Keratinocyte (primary cell): ENCODE data around the gene MX1. TPM values are rescaled to one million over a fixed set of nuclear protein-coding genes. Genes with fewer than 3 reads are reported as not detected.

Source experiments
- DNase-seq: peaks from one replicate; pipeline ENCODE4 v3.0.0-alpha.2; 2011; ENCODE audit warnings: low read depth, missing footprints, low spot score
- FAIRE-seq: peaks from 2 replicates; lab custom pipeline; 2011; peaks lifted over from hg19 to GRCh38; lab: Jason Lieb, UNC
- H2AFZ ChIP-seq: 2 replicates; pipeline ENCODE4 v1.6.0; 2012; ENCODE audit warnings: low read length, control low read depth, inconsistent platforms; ENCODE audit not compliant: control insufficient read depth
- H3K27ac ChIP-seq: 2 replicates; pipeline ENCODE4 v1.5.1; 2011; ENCODE audit warnings: low read length; ENCODE audit not compliant: control insufficient read depth, insufficient read depth
- H3K27me3 ChIP-seq: 3 replicates; pipeline ENCODE4 v1.6.0; 2011; ENCODE audit warnings: low read length; ENCODE audit not compliant: control insufficient read depth, insufficient read depth; ENCODE audit errors: extremely low read depth
- H3K36me3 ChIP-seq, 2 experiments: 2 replicates in 1 of 2; 3 replicates in 1 of 2; pipeline ENCODE4 v1.5.1; 2011; ENCODE audit warnings: low read length in 2 of 2, mild to moderate bottlenecking in 1 of 2; ENCODE audit not compliant: control insufficient read depth in 2 of 2, insufficient read depth in 2 of 2; ENCODE audit errors: extremely low read depth in 1 of 2
- H3K4me1 ChIP-seq: 3 replicates; pipeline ENCODE4 v1.5.1; 2011; ENCODE audit warnings: low read length; ENCODE audit not compliant: control insufficient read depth, insufficient read depth; ENCODE audit errors: extremely low read depth
- H3K4me2 ChIP-seq: 3 replicates; pipeline ENCODE4 v1.6.0; 2011; ENCODE audit warnings: low read depth, low read length; ENCODE audit not compliant: control insufficient read depth, insufficient read depth; ENCODE audit errors: extremely low read depth
- H3K4me3 ChIP-seq, 3 experiments: fragments of 200-600 bp in 1 of 3; sonication (generic) in 1 of 3; 2 replicates in 2 of 3; 3 replicates in 1 of 3; pipeline ENCODE4 v1.5.1; 2011 to 2016; ENCODE audit warnings: low read length in 3 of 3, mild to moderate bottlenecking in 3 of 3, control low read depth in 2 of 3, inconsistent platforms in 1 of 3, low read depth in 1 of 3, mixed read lengths in 1 of 3, mixed run types in 1 of 3, moderate library complexity in 1 of 3; ENCODE audit not compliant: control insufficient read depth in 2 of 3, insufficient read depth in 2 of 3; ENCODE audit errors: extremely low read depth in 1 of 3
- H3K79me2 ChIP-seq: 2 replicates; pipeline ENCODE4 v1.6.0; 2012; ENCODE audit warnings: low read length; ENCODE audit not compliant: control insufficient read depth, insufficient read depth
- H3K9ac ChIP-seq: 3 replicates; pipeline ENCODE4 v1.6.0; 2011; ENCODE audit warnings: low read length; ENCODE audit not compliant: control insufficient read depth, insufficient read depth; ENCODE audit errors: extremely low read depth
- H3K9me1 ChIP-seq: 3 replicates; pipeline ENCODE4 v1.6.0; 2011; ENCODE audit warnings: low read length; ENCODE audit not compliant: control insufficient read depth, insufficient read depth; ENCODE audit errors: extremely low read depth
- H3K9me3 ChIP-seq: 2 replicates; pipeline ENCODE4 v1.5.1; 2012; ENCODE audit warnings: low read depth, low read length; ENCODE audit not compliant: control insufficient read depth
- H4K20me1 ChIP-seq: 3 replicates; pipeline ENCODE4 v1.6.0; 2011; ENCODE audit warnings: low read length; ENCODE audit not compliant: control insufficient read depth, insufficient read depth; ENCODE audit errors: extremely low read depth
- CTCF ChIP-seq, 3 experiments: IDR thresholded peaks in 1 of 3; conservative IDR thresholded peaks in 1 of 3; optimal IDR thresholded peaks in 1 of 3; 2 replicates in 2 of 3; 3 replicates in 1 of 3; pipeline versions ENCODE3 to v1.5.1; 2011; ENCODE audit warnings: low read length in 3 of 3, mild to moderate bottlenecking in 3 of 3, moderate library complexity in 2 of 3, control low read depth in 1 of 3, inconsistent platforms in 1 of 3; ENCODE audit not compliant: insufficient read depth in 2 of 3; ENCODE audit errors: extremely low read depth in 1 of 3
- EZH2 ChIP-seq: IDR thresholded peaks from one replicate; pipeline ENCODE4 v1.6.1; 2012; ENCODE audit warnings: inconsistent platforms, mild to moderate bottlenecking, low read length, moderate library complexity
- dilution Hi-C: fragments of 300-500 bp; cut with MboI; formaldehyde crosslinking; loops from one replicate; pipeline ENCODE4 v1.7.0; 2020; ENCODE audit warnings: low sequenced_read_pairs; ENCODE audit not compliant: extremely low pct_ligation_motif_present
- polyA plus RNA-seq, 5 experiments: library from polyadenylated mRNA; depleted of rRNA in 3 of 5; stranded (reverse) in 3 of 5; stranded (forward) in 1 of 5; unstranded in 1 of 5; fragments of >200 nt; gene quantifications; 1 replicate in 1 of 5; 2 replicates in 3 of 5; 3 replicates in 1 of 5; pipeline versions ENCODE4 v1.2.1 to v1.2.3, GENCODE V29; 2011 to 2012; ENCODE audit warnings: missing spikeins in 2 of 5, low read depth in 1 of 5, low replicate concordance in 1 of 5

The MX1 gene
- polyA plus RNA-seq, 1 donor (not counting 4 experiments of a cell fraction or from before 2014, with no cell fraction given) = 151 TPM

GRCh38 chr21:41503331-41503730, 77.3 kb downstream of the MX1 start:
- FAIRE-seq (no peak), DNase-seq (no peak)
- Histone ChIP-seq H3K36me3 (no peaks in the 10 kb centered on the region), H3K4me1 (no peaks in the 10 kb centered on the region), H3K27me3 (peaks cover 40% of the 10 kb centered on the region), H3K9me3 (no peaks in the 10 kb centered on the region), H4K20me1 (peaks cover 2% of the 10 kb centered on the region), H3K9ac (no peak overlapping the region), H3K79me2 (no peaks in the 10 kb centered on the region), H3K9me1 (no peaks in the 10 kb centered on the region), H3K4me3 (no peak overlapping the region), H2AFZ (no peak overlapping the region), H3K4me2 (no peak overlapping the region), H3K27ac (no peak overlapping the region)
- TF ChIP-seq CTCF (optimal IDR thresholded peaks at IDR 0.05 in 1 of 3, IDR thresholded peaks at IDR 0.05 in 1 of 3, conservative IDR thresholded peaks at IDR 0.05 in 1 of 3; ENCODE audit: extremely low read depth in 1 of 3, insufficient read depth in 2 of 3, low read length in 3 of 3) (no peak), EZH2 (no peak)
- dilution Hi-C loops = no loop called here

GRCh38 chr21:41504030-41504429, 78.0 kb downstream of the MX1 start:
- H3K27ac ChIP-seq = no peak overlapping the region
- no peaks in the 10 kb centered on the region for H3K36me3 ChIP-seq
- no peaks in the 10 kb centered on the region for H3K9me1 ChIP-seq
- no peaks in the 10 kb centered on the region for H3K9me3 ChIP-seq
- H3K4me3 ChIP-seq = no peak overlapping the region
- no peak overlapping the region for H2AFZ ChIP-seq
- H4K20me1 ChIP-seq = peaks cover 2% of the 10 kb centered on the region
- TF ChIP-seq EZH2 = no peak
- no peak for TF ChIP-seq CTCF (optimal IDR thresholded peaks at IDR 0.05 in 1 of 3, IDR thresholded peaks at IDR 0.05 in 1 of 3, conservative IDR thresholded peaks at IDR 0.05 in 1 of 3; ENCODE audit: extremely low read depth in 1 of 3, insufficient read depth in 2 of 3, low read length in 3 of 3)
- H3K4me2 ChIP-seq = no peak overlapping the region
- dilution Hi-C loops = no loop called here
- H3K27me3 ChIP-seq = peaks cover 42% of the 10 kb centered on the region
- H3K9ac ChIP-seq = no peak overlapping the region
- no peak for FAIRE-seq
- no peaks in the 10 kb centered on the region for H3K4me1 ChIP-seq
- H3K79me2 ChIP-seq = no peaks in the 10 kb centered on the region
- no peak for DNase-seq
